Measurements from ENCODE around the gene MRPL38. TPM values are rescaled to one million over a fixed set of nuclear protein-coding genes. Genes with fewer than 3 reads are reported as not detected.
"Not testable (repeated sequence)": the region's sequence is repeated elsewhere in the genome, so short reads cannot be mapped to it uniquely, and the experiment has no call there.

The MRPL38 gene
- total and polyA plus RNA-seq, 8 donors: 40.6 to 95.8 (median 53.8) TPM

- Histone ChIP-seq H3K4me3 (no peak overlapping the region), H3K4me1 (peaks cover 6 to 29% (median 27%) of the 10 kb centered on the region in 3 donors), H3K9me3 (no peaks in the 10 kb centered on the region), H3K27me3 (no peaks in the 10 kb centered on the region), H3K27ac (peak overlapping the region in 2 of 4 donors; percentile 89 to 98), H3K36me3 (no peaks in the 10 kb centered on the region)
- DNase-seq (no peak), ATAC-seq (no peak), FAIRE-seq (no peak)
- TF ChIP-seq, protein P1, sequence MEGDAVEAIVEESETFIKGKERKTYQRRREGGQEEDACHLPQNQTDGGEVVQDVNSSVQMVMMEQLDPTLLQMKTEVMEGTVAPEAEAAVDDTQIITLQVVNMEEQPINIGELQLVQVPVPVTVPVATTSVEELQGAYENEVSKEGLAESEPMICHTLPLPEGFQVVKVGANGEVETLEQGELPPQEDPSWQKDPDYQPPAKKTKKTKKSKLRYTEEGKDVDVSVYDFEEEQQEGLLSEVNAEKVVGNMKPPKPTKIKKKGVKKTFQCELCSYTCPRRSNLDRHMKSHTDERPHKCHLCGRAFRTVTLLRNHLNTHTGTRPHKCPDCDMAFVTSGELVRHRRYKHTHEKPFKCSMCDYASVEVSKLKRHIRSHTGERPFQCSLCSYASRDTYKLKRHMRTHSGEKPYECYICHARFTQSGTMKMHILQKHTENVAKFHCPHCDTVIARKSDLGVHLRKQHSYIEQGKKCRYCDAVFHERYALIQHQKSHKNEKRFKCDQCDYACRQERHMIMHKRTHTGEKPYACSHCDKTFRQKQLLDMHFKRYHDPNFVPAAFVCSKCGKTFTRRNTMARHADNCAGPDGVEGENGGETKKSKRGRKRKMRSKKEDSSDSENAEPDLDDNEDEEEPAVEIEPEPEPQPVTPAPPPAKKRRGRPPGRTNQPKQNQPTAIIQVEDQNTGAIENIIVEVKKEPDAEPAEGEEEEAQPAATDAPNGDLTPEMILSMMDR (IDR thresholded peaks at IDR 0.05): no peak
- 90 to 92% methylated on average over 37 to 38 of the region's 38 CpGs for WGBS, 2 donors
- intact Hi-C loops (cut with DNase I): no loop called here
Observed at GRCh38 chr17:75874323-75875181, 30.1 kb downstream of the MRPL38 start.

DNA sequence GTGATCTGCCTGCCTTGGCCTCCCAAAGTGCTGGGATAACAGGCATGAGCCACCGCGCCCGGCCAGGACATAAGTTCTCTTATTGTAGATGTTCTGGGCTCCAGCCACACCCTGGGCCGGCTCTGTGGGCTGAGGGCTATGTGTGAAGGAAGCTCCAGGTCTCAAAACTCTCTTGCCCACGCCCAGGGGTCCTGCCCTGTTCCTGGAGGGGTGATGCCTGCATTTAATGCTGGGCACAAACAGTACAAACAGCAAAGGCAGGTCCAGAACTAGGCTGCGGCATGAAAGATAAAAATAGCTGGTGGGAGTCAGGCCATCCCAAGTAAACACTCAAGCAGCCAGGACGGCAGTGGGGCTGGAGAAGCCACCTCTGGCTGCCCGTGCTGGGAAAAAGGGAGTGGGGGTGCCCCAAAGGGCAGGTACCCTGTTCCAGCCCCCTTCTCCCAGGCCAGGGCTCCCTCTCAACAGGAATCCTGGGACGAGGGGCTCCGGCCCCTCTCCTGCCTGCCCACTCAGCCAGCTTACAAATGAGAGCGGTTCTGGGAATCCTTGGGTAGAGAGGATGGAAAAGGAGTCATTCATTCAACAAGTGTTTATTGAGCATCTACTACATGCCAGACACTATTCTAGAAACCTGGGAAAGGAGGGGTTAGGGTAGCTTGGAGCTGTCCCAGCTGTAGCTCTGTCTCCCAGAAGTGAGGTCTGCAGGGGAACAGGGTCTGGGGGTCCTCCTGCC, 30.9 kb downstream of the MRPL38 start:
- ATAC-seq: no peak
- intact Hi-C loops (cut with DNase I): no loop called here
- no peak overlapping the region for H3K4me3 ChIP-seq
- TF ChIP-seq, protein P1 (IDR thresholded peaks at IDR 0.05): no peak
- no peak for DNase-seq
- no peaks in the 10 kb centered on the region for H3K36me3 ChIP-seq
- 76 to 83% methylated on average over 11 of the region's 11 CpGs for WGBS, 2 donors
- H3K4me1 ChIP-seq: peaks cover 6 to 29% (median 27%) of the 10 kb centered on the region in 3 donors
- no peak for FAIRE-seq
- H3K27me3 ChIP-seq: no peaks in the 10 kb centered on the region
- H3K27ac ChIP-seq: peak overlapping the region in 3 of 4 donors; percentile 49 to 84 (median 77)
- H3K9me3 ChIP-seq: no peaks in the 10 kb centered on the region

DNA sequence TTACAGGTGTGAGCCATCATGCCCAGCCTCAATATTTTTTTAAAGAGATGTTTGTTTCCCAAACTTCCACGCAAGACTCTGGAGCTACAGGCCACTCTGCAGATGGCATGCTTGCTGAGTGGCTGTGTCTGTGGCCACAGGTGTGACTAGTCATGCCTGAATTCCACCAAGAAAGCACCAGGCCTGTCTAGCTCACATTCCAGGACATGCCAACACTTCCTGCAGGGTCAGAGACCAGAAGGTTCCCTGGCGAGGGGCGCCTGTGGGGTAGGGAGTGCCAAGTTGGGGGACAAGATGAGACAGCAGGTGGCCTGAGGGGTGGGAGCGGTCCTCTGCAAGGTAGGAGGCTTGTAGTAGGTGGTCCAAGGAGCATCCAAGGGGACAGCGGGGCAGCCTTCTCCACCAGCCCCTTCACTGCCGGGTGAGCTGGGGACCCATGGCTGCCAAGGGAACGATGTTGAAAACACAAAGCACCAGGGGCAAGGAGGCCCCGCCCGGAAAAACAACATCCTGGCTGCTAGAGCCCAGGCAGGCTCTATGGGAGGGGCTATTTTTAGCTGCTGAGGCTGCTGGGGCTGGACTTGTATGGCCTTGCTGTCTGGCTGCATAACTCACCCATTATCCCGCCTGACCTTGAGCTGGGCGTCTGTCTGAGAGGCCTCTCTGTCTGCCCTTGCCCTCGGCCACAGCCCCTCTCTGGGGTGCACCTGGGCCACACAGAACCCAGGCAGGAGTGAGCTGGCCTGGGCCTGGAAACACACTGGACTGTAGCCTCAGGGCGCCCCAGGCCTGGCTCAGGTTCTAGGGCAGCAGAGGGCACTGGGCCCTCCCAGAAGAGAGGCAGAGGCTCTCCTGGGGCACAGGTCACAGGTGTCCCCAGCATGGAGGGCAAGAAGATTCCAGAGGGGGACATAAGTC, 32.0 kb downstream of the MRPL38 start:
- Histone ChIP-seq H3K9me3 (no peaks in the 10 kb centered on the region), H3K4me1 (peaks cover 6 to 29% (median 27%) of the 10 kb centered on the region in 3 donors), H3K27ac (peak overlapping the region; percentile 22 to 84 (median 63)), H3K4me3 (no peak overlapping the region), H3K27me3 (no peaks in the 10 kb centered on the region), H3K36me3 (no peaks in the 10 kb centered on the region)
- peak in 2 of 6 donors; percentile 51 to 77 for DNase-seq
- ATAC-seq: peak in 3 of 4 donors; percentile 15 to 38 (median 20)
- FAIRE-seq: no peak
- WGBS, 2 donors: 48 to 57% methylated on average over 13 of the region's 13 CpGs
- TF ChIP-seq, protein P1 (IDR thresholded peaks at IDR 0.05): no peak
- intact Hi-C loops (cut with DNase I): no loop called here

DNA sequence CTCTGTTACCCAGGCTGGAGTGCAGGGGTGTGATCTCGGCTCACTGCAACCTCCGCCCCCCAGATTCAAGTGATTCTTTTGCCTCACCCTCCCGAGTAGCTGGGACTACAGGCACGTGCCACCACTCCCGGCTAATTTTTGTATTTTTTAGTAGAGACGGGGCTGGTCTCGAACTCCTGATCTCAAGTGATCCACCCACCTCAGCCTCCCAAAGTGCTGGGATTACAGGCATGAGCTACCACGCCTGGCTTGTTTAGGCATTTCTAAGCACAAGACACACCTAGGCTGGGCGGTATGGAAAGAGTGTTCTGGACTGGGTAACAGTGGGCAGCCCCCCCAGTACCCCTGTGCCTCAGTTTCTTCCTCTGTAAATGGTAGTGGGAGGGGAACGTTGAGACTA, 34.5 kb downstream of the MRPL38 start:
- DNase-seq; ATAC-seq; H3K27me3 ChIP-seq; FAIRE-seq; H3K36me3 ChIP-seq; H3K4me3 ChIP-seq; H3K9me3 ChIP-seq; intact Hi-C loops (cut with DNase I): not testable (repeated sequence)
- H3K27ac ChIP-seq: peak overlapping the region in 1 of 4 donors; percentile 9
- H3K4me1 ChIP-seq: peaks cover 0 to 12% (median 9%) of the 10 kb centered on the region in 3 donors
- WGBS, 2 donors: 78 to 82% methylated on average over 10 of the region's 10 CpGs
